Measurements from ENCODE around the gene SUSD6.

SUSD6 gene

GRCh38 chr14:69611172-69612013, at the start of gene SUSD6:
SUSD6 (plus strand) TSS chr14:69611596; CDS start chr14:69658593, 46,997 bp downstream.
- peak within 1 kb of the TSS; percentile 94 for H3K4me2 ChIP-seq (ENCODE audit: low read length)
- H3K27ac ChIP-seq (ENCODE audit: low read depth, low read length), result peak within 1 kb of the TSS; percentile 92
- peaks cover 57% of the 10 kb centered on the region for H3K4me1 ChIP-seq (ENCODE audit: control insufficient read depth, low read length)
- no peaks in the 10 kb centered on the region for H3K9me2 ChIP-seq (replicated peaks; ENCODE audit: control insufficient read depth, low read length)
- TF ChIP-seq EZH2phosphoT487 (IDR thresholded peaks at IDR 0.05; ENCODE audit: borderline replicate concordance, low read length), result no peak
- TF ChIP-seq CTCF (IDR thresholded peaks at IDR 0.05; ENCODE audit: low read depth, low read length, poor library complexity, severe bottlenecking), result no peak
- H3K27me3 ChIP-seq (ENCODE audit: control insufficient read depth, low read length), result no peaks in the 10 kb centered on the region
- peaks cover 33% of the 10 kb centered on the region for H3K36me3 ChIP-seq (ENCODE audit: control insufficient read depth, low read length)
- peak within 1 kb of the TSS; percentile 95 for H3K4me3 ChIP-seq (ENCODE audit: low read length)
- peaks cover 34% of the 10 kb centered on the region for H3F3A ChIP-seq (ENCODE audit: control insufficient read depth, insufficient read depth)
- H3K9me3 ChIP-seq (ENCODE audit: control insufficient read depth, insufficient read depth, low read length), result no peaks in the 10 kb centered on the region
- no peaks in the 10 kb centered on the region for H4K20me1 ChIP-seq (ENCODE audit: control insufficient read depth, insufficient read depth, low read depth, low read length)
- H3K79me2 ChIP-seq (ENCODE audit: control insufficient read depth, low read length), result peaks cover 32% of the 10 kb centered on the region

GRCh38 chr14:69561893-69562292, 49.5 kb upstream of the SUSD6 start:
- no peaks in the 10 kb centered on the region for H3K9me2 ChIP-seq (replicated peaks; ENCODE audit: control insufficient read depth, low read length)
- H4K20me1 ChIP-seq (ENCODE audit: control insufficient read depth, insufficient read depth, low read depth, low read length), result no peaks in the 10 kb centered on the region
- TF ChIP-seq EZH2phosphoT487 (IDR thresholded peaks at IDR 0.05; ENCODE audit: borderline replicate concordance, low read length) (no peak), CTCF (IDR thresholded peaks at IDR 0.05; ENCODE audit: low read depth, low read length, poor library complexity, severe bottlenecking) (no peak)
- no peak overlapping the region for H3K4me3 ChIP-seq (ENCODE audit: low read length)
- no peaks in the 10 kb centered on the region for H3K79me2 ChIP-seq (ENCODE audit: control insufficient read depth, low read length)
- H3K9me3 ChIP-seq (ENCODE audit: control insufficient read depth, insufficient read depth, low read length), result no peaks in the 10 kb centered on the region
- no peak overlapping the region for H3K27ac ChIP-seq (ENCODE audit: low read depth, low read length)
- peaks cover 26% of the 10 kb centered on the region for H3K27me3 ChIP-seq (ENCODE audit: control insufficient read depth, low read length)
- H3F3A ChIP-seq (ENCODE audit: control insufficient read depth, insufficient read depth), result no peaks in the 10 kb centered on the region
- H3K4me2 ChIP-seq (ENCODE audit: low read length), result no peak overlapping the region
- no peaks in the 10 kb centered on the region for H3K4me1 ChIP-seq (ENCODE audit: control insufficient read depth, low read length)
- no peaks in the 10 kb centered on the region for H3K36me3 ChIP-seq (ENCODE audit: control insufficient read depth, low read length)

GRCh38 chr14:69567563-69567962, 43.8 kb upstream of the SUSD6 start:
- Histone ChIP-seq H3K36me3 (ENCODE audit: control insufficient read depth, low read length) (no peaks in the 10 kb centered on the region), H4K20me1 (ENCODE audit: control insufficient read depth, insufficient read depth, low read depth, low read length) (no peaks in the 10 kb centered on the region), H3K79me2 (ENCODE audit: control insufficient read depth, low read length) (no peaks in the 10 kb centered on the region), H3K27ac (ENCODE audit: low read depth, low read length) (no peak overlapping the region), H3K27me3 (ENCODE audit: control insufficient read depth, low read length) (peaks cover 21% of the 10 kb centered on the region), H3K4me2 (ENCODE audit: low read length) (no peak overlapping the region), H3K9me2 (replicated peaks; ENCODE audit: control insufficient read depth, low read length) (no peaks in the 10 kb centered on the region), H3K9me3 (ENCODE audit: control insufficient read depth, insufficient read depth, low read length) (no peaks in the 10 kb centered on the region), H3F3A (ENCODE audit: control insufficient read depth, insufficient read depth) (no peaks in the 10 kb centered on the region), H3K4me3 (ENCODE audit: low read length) (no peak overlapping the region), H3K4me1 (ENCODE audit: control insufficient read depth, low read length) (no peaks in the 10 kb centered on the region)
- TF ChIP-seq EZH2phosphoT487 (IDR thresholded peaks at IDR 0.05; ENCODE audit: borderline replicate concordance, low read length) (no peak), CTCF (IDR thresholded peaks at IDR 0.05; ENCODE audit: low read depth, low read length, poor library complexity, severe bottlenecking) (no peak)

All from DOHH2 (cell line).